ENCODE data around the gene RARRES2. TPM values are rescaled to one million over a fixed set of nuclear protein-coding genes. Genes with fewer than 3 reads are reported as not detected.

RARRES2 gene
- total and polyA plus RNA-seq, 2 of the 13 experiments (the other 11 are each of a cell fraction or from before 2014, with no cell fraction given): 134 to 172 TPM

GRCh38 chr7:150324373-150324961 is 17.0 kb downstream of the RARRES2 start (continued):
- TF ChIP-seq NR1H2 (CRISPR knock-in tag; IDR thresholded peaks at IDR 0.05; ENCODE audit: borderline replicate concordance, low read depth) (no peak), ZNF563 (CRISPR knock-in tag; IDR thresholded peaks at IDR 0.05) (peak; percentile 21; the same call in 1 of the 2 replicates), ZBTB4 (CRISPR knock-in tag; IDR thresholded peaks at IDR 0.05; ENCODE audit: borderline replicate concordance) (no peak), PHF21A (CRISPR knock-in tag; IDR thresholded peaks at IDR 0.05) (no peak), ZBTB7A (CRISPR knock-in tag; IDR thresholded peaks at IDR 0.05) (peak; percentile 21; the same call in 1 of the 2 replicates), SOX6 (IDR thresholded peaks at IDR 0.05) (no peak), SOX6 (CRISPR knock-in tag; IDR thresholded peaks at IDR 0.05) (0 out of 2 replicates have a peak, but pooled peaks have one; percentile 11), EZH2 (conservative IDR thresholded peaks at IDR 0.05; ENCODE audit: low read depth, low read length) (no peak), HDAC1 (CRISPR knock-in tag; IDR thresholded peaks at IDR 0.05) (peak; percentile 15; the same call in 1 of the 2 replicates), ZNF746 (CRISPR knock-in tag; IDR thresholded peaks at IDR 0.05) (no peak), STAG1 (CRISPR knock-in tag; IDR thresholded peaks at IDR 0.05) (no peak), NR2C2 (CRISPR knock-in tag; IDR thresholded peaks at IDR 0.05; ENCODE audit: borderline replicate concordance) (peak; percentile 80), ZNF780A (CRISPR knock-in tag; IDR thresholded peaks at IDR 0.05) (no peak), ZXDC (CRISPR knock-in tag; IDR thresholded peaks at IDR 0.05) (0 out of 2 replicates have a peak, but pooled peaks have one; percentile 59), SPEN (CRISPR knock-in tag; IDR thresholded peaks at IDR 0.05; ENCODE audit: low read depth) (0 out of 2 replicates have a peak, but pooled peaks have one; percentile 16), GATAD2A (CRISPR knock-in tag; IDR thresholded peaks at IDR 0.05) (0 out of 2 replicates have a peak, but pooled peaks have one; percentile 31), MYNN (CRISPR knock-in tag; IDR thresholded peaks at IDR 0.05; ENCODE audit: low read depth) (no peak)
- TF ChIP-seq, protein P1, sequence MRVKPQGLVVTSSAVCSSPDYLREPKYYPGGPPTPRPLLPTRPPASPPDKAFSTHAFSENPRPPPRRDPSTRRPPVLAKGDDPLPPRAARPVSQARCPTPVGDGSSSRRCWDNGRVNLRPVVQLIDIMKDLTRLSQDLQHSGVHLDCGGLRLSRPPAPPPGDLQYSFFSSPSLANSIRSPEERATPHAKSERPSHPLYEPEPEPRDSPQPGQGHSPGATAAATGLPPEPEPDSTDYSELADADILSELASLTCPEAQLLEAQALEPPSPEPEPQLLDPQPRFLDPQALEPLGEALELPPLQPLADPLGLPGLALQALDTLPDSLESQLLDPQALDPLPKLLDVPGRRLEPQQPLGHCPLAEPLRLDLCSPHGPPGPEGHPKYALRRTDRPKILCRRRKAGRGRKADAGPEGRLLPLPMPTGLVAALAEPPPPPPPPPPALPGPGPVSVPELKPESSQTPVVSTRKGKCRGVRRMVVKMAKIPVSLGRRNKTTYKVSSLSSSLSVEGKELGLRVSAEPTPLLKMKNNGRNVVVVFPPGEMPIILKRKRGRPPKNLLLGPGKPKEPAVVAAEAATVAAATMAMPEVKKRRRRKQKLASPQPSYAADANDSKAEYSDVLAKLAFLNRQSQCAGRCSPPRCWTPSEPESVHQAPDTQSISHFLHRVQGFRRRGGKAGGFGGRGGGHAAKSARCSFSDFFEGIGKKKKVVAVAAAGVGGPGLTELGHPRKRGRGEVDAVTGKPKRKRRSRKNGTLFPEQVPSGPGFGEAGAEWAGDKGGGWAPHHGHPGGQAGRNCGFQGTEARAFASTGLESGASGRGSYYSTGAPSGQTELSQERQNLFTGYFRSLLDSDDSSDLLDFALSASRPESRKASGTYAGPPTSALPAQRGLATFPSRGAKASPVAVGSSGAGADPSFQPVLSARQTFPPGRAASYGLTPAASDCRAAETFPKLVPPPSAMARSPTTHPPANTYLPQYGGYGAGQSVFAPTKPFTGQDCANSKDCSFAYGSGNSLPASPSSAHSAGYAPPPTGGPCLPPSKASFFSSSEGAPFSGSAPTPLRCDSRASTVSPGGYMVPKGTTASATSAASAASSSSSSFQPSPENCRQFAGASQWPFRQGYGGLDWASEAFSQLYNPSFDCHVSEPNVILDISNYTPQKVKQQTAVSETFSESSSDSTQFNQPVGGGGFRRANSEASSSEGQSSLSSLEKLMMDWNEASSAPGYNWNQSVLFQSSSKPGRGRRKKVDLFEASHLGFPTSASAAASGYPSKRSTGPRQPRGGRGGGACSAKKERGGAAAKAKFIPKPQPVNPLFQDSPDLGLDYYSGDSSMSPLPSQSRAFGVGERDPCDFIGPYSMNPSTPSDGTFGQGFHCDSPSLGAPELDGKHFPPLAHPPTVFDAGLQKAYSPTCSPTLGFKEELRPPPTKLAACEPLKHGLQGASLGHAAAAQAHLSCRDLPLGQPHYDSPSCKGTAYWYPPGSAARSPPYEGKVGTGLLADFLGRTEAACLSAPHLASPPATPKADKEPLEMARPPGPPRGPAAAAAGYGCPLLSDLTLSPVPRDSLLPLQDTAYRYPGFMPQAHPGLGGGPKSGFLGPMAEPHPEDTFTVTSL (CRISPR knock-in tag; IDR thresholded peaks at IDR 0.05; ENCODE audit: borderline replicate concordance): no peak

Measured in HepG2 (cell line).